GM18870 (cell line): ENCODE data around the gene PHF5A.

ENCODE experiments used
- ATAC-seq: cut with Tn5 transposase; IDR thresholded peaks from one replicate; pipeline ENCODE4 v1.9.1; 2021; ENCODE audit warnings: moderate library complexity; ENCODE audit not compliant: unreplicated experiment

Gene PHF5A, protein sequence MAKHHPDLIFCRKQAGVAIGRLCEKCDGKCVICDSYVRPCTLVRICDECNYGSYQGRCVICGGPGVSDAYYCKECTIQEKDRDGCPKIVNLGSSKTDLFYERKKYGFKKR

DNA sequence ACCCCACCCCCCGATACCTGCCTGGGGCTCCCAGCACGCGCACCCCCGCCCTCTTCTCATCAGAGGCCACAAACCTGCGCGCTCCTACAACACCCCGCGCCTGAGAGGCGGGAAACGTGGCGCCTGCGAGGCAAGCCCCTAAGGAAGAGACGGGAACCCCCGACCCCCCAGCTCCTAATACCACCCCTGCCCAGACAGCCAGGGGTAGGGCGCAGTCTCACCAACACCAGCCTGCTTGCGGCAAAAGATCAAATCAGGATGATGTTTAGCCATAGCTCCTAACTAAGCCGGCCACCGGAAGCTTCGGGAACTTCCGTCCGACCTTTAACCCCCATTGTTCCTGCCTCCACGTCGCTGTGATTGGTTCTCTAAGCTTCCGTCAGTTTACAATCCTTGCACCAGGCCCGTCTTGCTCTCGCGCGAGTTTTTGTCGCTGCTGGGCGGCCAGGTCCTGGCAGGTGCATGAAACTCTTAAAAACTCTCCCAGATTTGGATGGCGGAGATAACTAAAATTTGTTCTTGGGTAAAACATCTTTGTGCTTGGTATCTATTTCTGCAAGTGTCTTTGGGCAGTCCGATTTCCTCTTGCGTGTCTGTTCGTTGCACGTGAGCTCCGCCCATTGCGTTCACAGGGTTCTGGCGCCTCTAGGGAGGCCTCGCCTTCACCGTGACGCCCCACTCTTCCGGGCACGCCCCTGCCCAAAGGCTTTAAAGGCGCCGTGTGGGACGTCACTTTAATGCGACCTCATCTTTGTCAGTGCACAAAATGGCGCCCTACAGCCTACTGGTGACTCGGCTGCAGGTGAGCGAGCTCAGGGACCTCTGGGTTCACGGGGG is at the start of gene PHF5A, which contains the start of gene ACO2:
PHF5A (minus strand) TSS at position 312 of the 837 bp plus-strand sequence; CDS start at position 273, 39 bp downstream.
ACO2 (plus strand) TSS at position 737 of the 837 bp plus-strand sequence; CDS start at position 767, 30 bp downstream.
- ATAC-seq: peak; percentile 77

DNA sequence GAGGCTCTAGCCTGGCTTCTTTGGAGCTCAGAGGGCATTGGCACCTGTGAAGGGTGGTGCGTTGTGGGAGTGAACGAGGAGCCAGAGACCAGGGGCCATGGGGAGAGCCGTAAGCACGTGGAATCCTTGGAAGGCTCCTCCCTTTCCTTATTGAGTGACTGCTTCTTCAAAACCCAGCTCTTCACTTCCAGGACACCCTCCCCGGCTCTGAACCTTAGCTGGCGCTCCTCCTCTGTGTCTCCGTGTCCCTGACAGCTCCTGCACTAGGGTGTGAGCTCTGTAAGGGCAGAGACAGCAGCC is 49.5 kb upstream of the PHF5A start:
- no peak for ATAC-seq

GRCh38 chr22:41517172-41518047 is 48.9 kb upstream of the PHF5A start:
- no peak for ATAC-seq

DNA sequence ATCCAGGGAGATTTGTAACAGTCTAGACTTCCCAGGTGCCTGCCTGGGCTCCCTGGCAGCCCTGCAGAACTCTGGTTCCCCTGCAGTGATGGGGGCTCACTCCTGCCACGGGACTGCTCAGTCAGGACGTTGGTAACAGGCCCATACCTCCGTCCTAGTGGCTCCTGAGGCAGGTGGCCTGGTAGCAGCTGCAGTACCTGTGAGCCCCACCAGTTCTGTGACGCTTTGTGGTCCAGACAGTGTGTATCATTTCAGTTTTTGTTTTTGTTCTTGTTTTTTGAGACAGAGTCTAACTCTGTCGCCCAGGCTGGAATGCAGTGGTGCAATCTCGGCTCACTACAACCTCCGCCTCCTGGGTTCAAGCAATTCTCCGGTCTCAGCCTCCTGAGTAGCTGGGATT is 48.0 kb upstream of the PHF5A start:
- ATAC-seq: no peak

DNA sequence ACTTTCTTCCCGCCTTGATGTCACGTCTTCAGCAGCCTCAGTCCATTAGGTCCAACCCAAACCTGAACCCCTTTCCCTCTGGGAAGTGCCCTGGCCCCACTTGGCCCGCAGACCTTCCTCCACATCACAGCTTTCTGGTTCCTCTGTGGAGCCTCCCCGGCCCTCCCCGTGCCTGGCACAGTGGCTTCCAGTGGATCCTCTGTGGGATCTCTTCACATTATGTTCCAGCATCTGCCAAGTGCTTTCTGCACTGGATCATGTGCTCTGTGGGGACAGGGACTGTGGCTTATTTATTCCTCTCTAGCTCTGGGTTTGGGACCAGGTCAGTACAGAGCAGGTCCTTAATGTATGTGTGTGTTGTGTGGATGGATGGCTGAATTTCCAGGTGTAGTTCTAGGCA is 44.9 kb upstream of the PHF5A start:
- ATAC-seq: no peak

DNA sequence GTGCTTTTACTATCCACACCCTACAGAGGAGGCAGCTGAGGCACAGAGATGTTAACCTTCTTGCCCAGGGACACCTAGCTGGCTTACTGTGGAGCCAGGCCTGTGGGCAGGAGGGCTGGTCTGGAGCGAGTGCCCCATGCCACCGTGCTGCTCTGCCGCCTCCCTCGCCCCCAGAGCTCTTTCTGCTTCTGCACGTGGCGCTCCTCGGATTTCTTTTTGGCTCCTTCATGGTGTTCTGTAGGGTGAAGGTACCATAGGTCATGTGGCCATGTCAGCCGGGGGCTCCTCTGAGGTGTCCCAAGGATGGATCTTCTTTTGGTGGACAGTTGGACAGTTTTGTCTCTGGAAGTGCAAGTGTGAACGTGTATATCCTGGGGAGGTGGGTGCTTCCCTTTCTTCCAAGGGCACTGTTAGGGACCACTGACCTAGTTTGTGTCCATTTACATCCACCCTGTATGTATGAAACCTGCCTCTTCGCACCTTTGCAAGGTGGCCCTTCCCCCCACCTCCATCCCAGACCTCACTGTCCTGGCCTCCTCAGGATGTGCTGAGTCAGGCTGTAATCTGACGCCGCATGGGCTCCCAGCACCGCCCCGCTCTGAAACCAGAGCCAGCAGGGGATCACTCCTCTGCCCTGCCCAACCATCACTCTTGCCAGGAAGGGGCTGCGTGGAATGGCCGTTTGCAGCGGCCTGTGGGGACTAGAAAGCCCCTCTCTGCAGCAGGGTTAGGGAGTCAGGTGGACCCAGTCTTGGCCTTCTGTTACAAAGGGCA is 44.1 kb upstream of the PHF5A start:
- no peak for ATAC-seq

- no peak for ATAC-seq
These were observed 43.1 kb upstream of the PHF5A start for GRCh38 chr22:41511521-41511968.

DNA sequence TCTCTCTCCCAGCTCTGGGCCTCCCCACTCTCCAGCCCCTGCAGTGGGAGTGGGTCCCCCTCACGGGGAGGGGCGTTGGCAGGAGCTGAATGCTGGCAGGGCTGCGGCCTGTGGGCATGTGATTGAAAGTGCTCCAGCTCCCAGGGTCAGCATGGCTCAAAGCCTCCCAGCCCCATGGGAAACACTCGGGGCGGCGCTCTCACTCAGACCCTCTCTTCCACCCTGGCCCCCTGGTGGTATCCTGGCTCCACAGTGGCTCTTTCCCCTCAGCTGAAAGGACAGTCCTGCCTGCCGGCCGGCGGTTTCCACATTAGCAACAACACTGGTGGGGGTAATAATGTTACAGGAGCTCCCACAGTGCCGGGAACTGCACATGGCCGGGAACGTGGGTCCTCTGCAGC is 40.3 kb upstream of the PHF5A start:
- ATAC-seq: no peak

GRCh38 chr22:41507330-41508063 is 39.0 kb upstream of the PHF5A start:
- ATAC-seq: no peak

DNA sequence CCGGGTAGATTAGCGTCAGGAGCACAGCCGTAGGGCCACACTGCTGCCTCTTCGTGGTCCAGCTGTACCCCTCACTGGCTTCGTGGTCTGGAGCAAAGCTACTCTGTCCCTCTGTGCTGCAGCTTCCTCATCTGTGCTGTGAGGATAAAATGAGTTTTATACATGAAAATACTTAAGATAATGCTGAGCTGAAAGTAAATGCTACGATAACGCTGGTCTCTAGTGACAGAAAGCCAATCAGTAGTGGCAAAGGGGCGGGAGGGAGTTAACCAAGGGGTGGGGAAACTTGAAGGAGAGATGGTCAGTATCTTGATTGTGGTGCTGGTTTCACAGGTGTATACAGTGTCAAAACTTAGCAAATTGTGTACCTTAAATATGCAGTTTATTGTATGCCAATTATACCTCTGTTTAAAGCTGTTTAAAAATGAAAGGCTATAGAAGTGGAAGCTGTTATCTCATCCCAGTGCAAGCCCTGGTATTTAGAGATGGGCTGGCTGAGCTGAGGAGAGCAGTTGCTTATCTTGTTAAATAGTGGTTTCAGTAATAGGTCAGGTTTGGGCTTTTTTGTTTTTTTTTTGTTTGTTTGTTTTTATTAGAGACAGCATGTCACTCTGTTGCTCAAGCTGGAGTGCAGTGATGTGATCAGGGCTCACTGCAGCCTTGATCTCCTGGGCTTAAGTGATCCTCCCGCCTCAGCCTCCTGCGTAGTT is 37.2 kb upstream of the PHF5A start:
- no peak for ATAC-seq

- ATAC-seq: no peak
These were observed 36.3 kb upstream of the PHF5A start for GRCh38 chr22:41504816-41505215.

DNA sequence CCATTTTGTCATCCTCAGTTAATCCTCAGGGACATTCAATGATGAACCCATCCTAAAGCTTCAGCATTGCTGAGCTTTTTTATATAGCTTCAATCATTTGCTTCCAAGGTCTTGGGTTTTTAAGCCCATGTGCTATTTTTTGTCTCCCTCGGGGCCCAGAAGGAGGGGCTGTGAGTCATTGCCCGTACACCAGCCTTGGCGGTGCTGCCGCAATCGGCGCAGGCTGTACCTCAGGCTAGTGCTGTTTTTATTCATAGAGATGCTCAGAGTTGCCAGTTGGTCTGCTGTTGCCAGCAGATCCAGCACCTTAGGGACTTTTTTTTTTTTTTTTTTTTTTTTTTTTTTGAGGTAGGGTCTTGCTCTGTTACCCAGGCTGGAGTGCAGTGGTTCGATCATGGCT is 35.9 kb upstream of the PHF5A start:
- no peak for ATAC-seq

GRCh38 chr22:41501209-41501608 is 32.7 kb upstream of the PHF5A start:
- no peak for ATAC-seq

DNA sequence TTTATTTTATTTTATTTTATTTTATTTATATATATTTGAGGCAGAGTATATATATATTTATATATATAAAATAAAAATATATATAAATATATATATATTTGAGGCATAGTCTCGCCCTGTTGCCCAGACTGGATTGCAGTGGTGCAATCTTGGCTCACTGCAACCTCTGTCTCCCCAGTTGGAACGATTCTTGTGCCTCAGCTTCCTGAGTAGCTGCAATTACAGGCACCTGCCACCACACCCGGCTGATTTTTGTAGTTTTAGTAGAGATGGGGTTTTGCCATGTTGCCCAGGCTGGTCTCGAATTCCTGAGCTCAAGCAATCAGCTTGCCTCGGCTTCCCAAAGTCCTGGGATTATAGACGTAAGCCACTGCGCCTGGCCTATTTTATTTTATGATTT is 31.8 kb upstream of the PHF5A start:
- ATAC-seq: no peak

DNA sequence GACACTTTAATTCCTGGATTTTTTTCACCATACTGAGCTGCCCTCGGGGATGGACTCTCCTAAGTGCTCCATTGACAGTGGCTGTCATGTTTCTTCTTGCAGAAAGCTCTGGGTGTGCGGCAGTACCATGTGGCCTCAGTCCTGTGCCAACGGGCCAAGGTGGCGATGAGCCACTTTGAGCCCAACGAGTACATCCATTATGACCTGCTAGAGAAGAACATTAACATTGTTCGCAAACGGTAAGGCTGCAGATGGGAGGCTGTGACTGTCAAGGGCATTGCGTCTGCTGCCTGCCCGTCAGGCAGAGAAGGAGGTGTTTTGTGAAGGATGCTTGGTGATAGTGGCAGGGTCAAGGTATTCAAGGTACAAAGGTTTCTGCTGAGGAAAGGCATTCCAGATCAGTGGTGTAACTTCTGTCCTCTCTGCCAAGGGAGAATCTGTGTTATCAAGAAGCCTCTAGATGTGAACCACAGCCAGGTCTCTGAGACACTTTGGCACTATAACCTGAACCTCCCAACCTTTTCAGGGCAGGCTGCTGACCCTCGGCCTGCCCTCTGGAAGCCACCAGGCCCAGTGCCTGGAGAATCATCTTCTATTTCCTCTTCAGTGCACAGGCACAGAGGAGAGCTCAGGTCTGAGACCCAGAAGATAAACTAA is 31.3 kb upstream of the PHF5A start:
- ATAC-seq: no peak

DNA sequence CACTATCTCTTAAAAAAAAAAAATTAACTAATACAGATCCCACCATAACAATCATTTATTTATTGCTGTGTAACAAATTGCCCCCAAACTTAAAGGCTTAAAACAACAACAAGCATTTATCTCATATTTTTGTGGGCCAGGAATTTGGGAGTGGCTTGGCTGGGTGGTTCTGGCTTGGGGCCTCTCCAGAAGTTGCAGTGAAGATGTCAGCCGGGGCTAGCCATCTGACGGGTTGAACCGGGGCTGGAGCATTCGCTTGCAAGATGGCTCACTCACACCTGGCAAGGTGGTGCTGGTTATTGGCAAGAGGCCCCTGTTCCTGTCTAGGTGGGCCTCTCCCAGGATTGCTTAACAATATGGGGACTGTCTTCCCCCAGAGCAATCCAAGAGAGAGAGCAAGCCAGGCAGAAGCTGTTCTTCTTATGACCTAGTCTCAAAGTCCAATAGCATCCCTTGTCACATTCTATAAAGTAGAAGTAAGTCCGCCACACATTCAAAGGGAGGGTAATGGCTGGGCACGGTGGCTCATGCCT is 29.9 kb upstream of the PHF5A start:
- ATAC-seq: no peak

DNA sequence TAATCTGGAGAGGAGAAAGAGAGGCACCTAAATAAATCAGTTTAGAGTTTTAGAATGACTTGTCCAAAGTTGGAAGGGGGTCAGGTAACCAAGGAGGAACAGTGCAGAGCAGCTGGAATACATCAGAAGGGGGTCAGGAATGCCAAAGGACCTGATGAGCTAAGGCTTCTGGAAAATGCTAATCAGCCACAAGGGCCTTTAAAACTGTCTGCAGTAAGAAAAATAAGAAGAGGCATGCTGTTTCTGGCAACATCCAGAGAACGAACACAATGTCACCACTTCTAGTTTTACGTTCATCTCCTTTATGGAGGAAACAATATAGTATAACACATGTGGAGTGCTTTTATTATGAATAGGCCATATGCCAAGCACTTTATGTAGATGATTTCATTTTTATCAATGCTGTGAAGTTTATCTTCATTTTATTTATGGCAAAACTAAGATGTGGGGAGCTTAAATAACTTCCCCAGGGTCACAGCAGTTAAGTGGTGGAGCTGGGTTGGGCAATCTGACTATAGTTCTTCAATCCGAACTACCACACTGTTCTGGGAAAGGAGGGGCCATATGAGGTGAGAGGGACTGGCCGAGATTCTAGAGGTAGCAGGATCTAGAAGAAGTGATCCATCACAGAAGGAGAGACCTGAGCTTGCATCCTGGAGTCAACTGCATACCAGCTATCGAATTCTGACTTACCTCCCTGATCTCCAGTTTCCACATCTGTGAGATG is 23.0 kb upstream of the PHF5A start:
- ATAC-seq: no peak
